ENCODE measurements around the gene CYTIP. TPM values are rescaled to one million over a fixed set of nuclear protein-coding genes. Genes with fewer than 3 reads are reported as not detected.
"Not testable (repeated sequence)": the region's sequence is repeated elsewhere in the genome, so short reads cannot be mapped to it uniquely, and the experiment has no call there.

CYTIP gene
- total RNA-seq, 3 donors from 2014 or later (not counting 1 experiment from before 2014, with no cell fraction given) = 276 to 363 (median 357) TPM

- DNase-seq (no peak), ATAC-seq (no peak)
- TF ChIP-seq CTCF (IDR thresholded peaks at IDR 0.05) = no peak
- H3K27ac Mint-ChIP-seq = no peak overlapping the region
- H3K9me3 Mint-ChIP-seq = peaks cover 6 to 8% of the 10 kb centered on the region in 2 donors
- no peaks in the 10 kb centered on the region for H3K4me1 ChIP-seq (ENCODE audit: control insufficient read depth, insufficient read depth, low read length)
- no peaks in the 10 kb centered on the region for H3K27me3 ChIP-seq (ENCODE audit: control insufficient read depth, insufficient read depth, low read length)
- peaks cover 0 to 3% of the 10 kb centered on the region in 2 donors for H3K27me3 Mint-ChIP-seq (ENCODE audit: low read depth in 2 of 2)
- H3K36me3 ChIP-seq (ENCODE audit: control insufficient read depth, insufficient read depth, low read length) = no peaks in the 10 kb centered on the region
- H3K4me1 Mint-ChIP-seq = peaks cover 3 to 13% of the 10 kb centered on the region in 2 donors
- H3K4me3 Mint-ChIP-seq = no peak overlapping the region
- peaks cover 25% of the 10 kb centered on the region for H3K36me3 Mint-ChIP-seq
- intact Hi-C loops (cut with micrococcal nuclease) = no loop called here
- no peak overlapping the region for H3K27ac ChIP-seq (ENCODE audit: low read length)
- 100% methylated on average over 1 of the region's 1 CpG for WGBS (ENCODE audit: insufficient coverage)
- no peak overlapping the region for H3K4me3 ChIP-seq (ENCODE audit: low read length)
- H3K9me3 ChIP-seq (ENCODE audit: control insufficient read depth, insufficient read depth, low read length) = peaks cover 13% of the 10 kb centered on the region
Observed at GRCh38 chr2:157375384-157375783, 68.5 kb downstream of the CYTIP start.

GRCh38 chr2:157368508-157368907, 75.4 kb downstream of the CYTIP start:
- H3K27me3 ChIP-seq (ENCODE audit: control insufficient read depth, insufficient read depth, low read length); H3K36me3 Mint-ChIP-seq; H3K27me3 Mint-ChIP-seq (ENCODE audit: low read depth in 2 of 2); H3K9me3 Mint-ChIP-seq; H3K4me1 ChIP-seq (ENCODE audit: control insufficient read depth, insufficient read depth, low read length); H3K4me3 ChIP-seq (ENCODE audit: low read length); H3K9me3 ChIP-seq (ENCODE audit: control insufficient read depth, insufficient read depth, low read length); H3K36me3 ChIP-seq (ENCODE audit: control insufficient read depth, insufficient read depth, low read length); DNase-seq; ATAC-seq; H3K27ac ChIP-seq (ENCODE audit: low read length); H3K27ac Mint-ChIP-seq; H3K4me3 Mint-ChIP-seq; intact Hi-C loops (cut with micrococcal nuclease): not testable (repeated sequence)
- peaks cover 18 to 28% of the 10 kb centered on the region in 2 donors for H3K4me1 Mint-ChIP-seq
- 100% methylated on average over 11 of the region's 25 CpGs for whole genome bisulfite sequencing (ENCODE audit: insufficient coverage)

- intact Hi-C loops (cut with micrococcal nuclease) = no loop called here
- no peak for ATAC-seq
- no peaks in the 10 kb centered on the region for H3K36me3 ChIP-seq (ENCODE audit: control insufficient read depth, insufficient read depth, low read length)
- H3K4me1 ChIP-seq (ENCODE audit: control insufficient read depth, insufficient read depth, low read length) = peaks cover 4% of the 10 kb centered on the region
- no peak for DNase-seq
- H3K4me3 ChIP-seq (ENCODE audit: low read length) = no peak overlapping the region
- peaks cover 6% of the 10 kb centered on the region for H3K36me3 Mint-ChIP-seq
- H3K27ac Mint-ChIP-seq = no peak overlapping the region
- peaks cover 26 to 36% of the 10 kb centered on the region in 2 donors for H3K4me1 Mint-ChIP-seq
- no peaks in the 10 kb centered on the region for H3K27me3 Mint-ChIP-seq (ENCODE audit: low read depth in 2 of 2)
- 86% methylated on average over 1 of the region's 1 CpG for WGBS (ENCODE audit: insufficient coverage)
- H3K4me3 Mint-ChIP-seq = no peak overlapping the region
- H3K27ac ChIP-seq (ENCODE audit: low read length) = no peak overlapping the region
- no peaks in the 10 kb centered on the region for H3K9me3 ChIP-seq (ENCODE audit: control insufficient read depth, insufficient read depth, low read length)
- H3K27me3 ChIP-seq (ENCODE audit: control insufficient read depth, insufficient read depth, low read length) = no peaks in the 10 kb centered on the region
- no peak for TF ChIP-seq CTCF (IDR thresholded peaks at IDR 0.05)
- H3K9me3 Mint-ChIP-seq = peaks cover 0 to 2% of the 10 kb centered on the region in 2 donors
Observed at GRCh38 chr2:157367704-157368103, 76.2 kb downstream of the CYTIP start.

Other genes with a start within 250 kb of the CYTIP start
- gene GALNT5, start 186.4 kb downstream of the CYTIP start, total RNA-seq = not detected
- gene ERMN, start 118.3 kb downstream of the CYTIP start, total RNA-seq = 10 to 100 TPM; 13.5 to 14.4 (median 14.0) TPM
- gene ACVR1C, start 184.8 kb upstream of the CYTIP start, total RNA-seq = under 1 TPM; 0.05 to 0.45 (median 0.19) TPM

Measured in natural killer cell (primary cell).